K562 (cell line): ENCODE measurements around the gene SFT2D2. TPM values are rescaled to one million over a fixed set of nuclear protein-coding genes. Genes with fewer than 3 reads are reported as not detected.

Experiments
- ATF1 ChIP-seq, 2 experiments: fragments of 450-650 bp in 1 of 2; IDR thresholded peaks; 2 replicates each; pipeline ENCODE4 v1.6.1; 2016; ENCODE audit warnings: missing compliant biosample characterization in 1 of 2, missing genetic modification characterization in 1 of 2
- CTBP1 ChIP-seq: fragments of 450-650 bp; IDR thresholded peaks from 2 replicates; pipeline ENCODE4 v1.6.1; 2016; ENCODE audit warnings: borderline replicate concordance
- DMBX1 ChIP-seq: fragments of 250-450 bp; sonication (Bioruptor Pico); IDR thresholded peaks from 2 replicates; pipeline ENCODE4 v1.8.0; 2022; ENCODE audit warnings: inconsistent platforms, mild to moderate bottlenecking, moderate library complexity, borderline replicate concordance
- EP300 ChIP-seq: IDR thresholded peaks from 2 replicates; pipeline ENCODE4 v1.6.1; 2012; ENCODE audit warnings: low read length, improper control_type of control experiment
- GABPA ChIP-seq: fragments of 200-800 bp; sonication (Bioruptor generic); conservative IDR thresholded peaks from 2 replicates; pipeline ENCODE4 v1.6.1; 2016; ENCODE audit warnings: low read depth, missing genetic modification characterization, missing compliant biosample characterization
- KDM4B ChIP-seq, 2 experiments: fragments of 450-650 bp in 1 of 2; sonication (generic) in 1 of 2; IDR thresholded peaks; 2 replicates each; pipeline ENCODE4 v1.6.1; 2016 to 2017; ENCODE audit warnings: borderline replicate concordance in 2 of 2, antibody characterized with exemption in 1 of 2, low read depth in 1 of 2, mild to moderate bottlenecking in 1 of 2
- L3MBTL2 ChIP-seq: fragments of 450-650 bp; IDR thresholded peaks from 2 replicates; pipeline ENCODE4 v1.6.1; 2016; ENCODE audit warnings: mild to moderate bottlenecking, moderate library complexity
- RREB1 ChIP-seq: fragments of 250-450 bp; sonication (Bioruptor Pico); IDR thresholded peaks from 2 replicates; pipeline ENCODE4 v1.4.0; 2020
- SMAD4 ChIP-seq: fragments of 250-450 bp; sonication (Bioruptor Pico); conservative IDR thresholded peaks from 2 replicates; pipeline ENCODE4 v1.8.0; 2021; ENCODE audit warnings: inconsistent platforms, mild to moderate bottlenecking, moderate library complexity
- SRSF7 ChIP-seq: fragments of 200-400 bp; formaldehyde crosslinking; optimal IDR thresholded peaks from 2 replicates; pipeline ENCODE3; 2017; ENCODE audit warnings: mild to moderate bottlenecking, low read depth, low read length
- VEZF1 ChIP-seq: fragments of 200-800 bp; sonication (Bioruptor generic); IDR thresholded peaks from 2 replicates; pipeline ENCODE4 v1.6.1; 2017; ENCODE audit warnings: missing genetic modification characterization, missing compliant biosample characterization
- ZNF280B ChIP-seq: fragments of 250-450 bp; sonication (Bioruptor Pico); IDR thresholded peaks from 2 replicates; pipeline ENCODE4 v1.5.1; 2021; ENCODE audit warnings: mild to moderate bottlenecking
- ZNF561 ChIP-seq: fragments of 450-650 bp; formaldehyde crosslinking; conservative IDR thresholded peaks from 2 replicates; pipeline ENCODE4 v1.4.0; 2020; ENCODE audit warnings: mild to moderate bottlenecking, moderate library complexity
- ZNF584 ChIP-seq: fragments of 200-800 bp; sonication (Bioruptor generic); IDR thresholded peaks from 2 replicates; pipeline ENCODE4 v1.6.1; 2016; ENCODE audit warnings: low read depth, mild to moderate bottlenecking, missing genetic modification characterization, missing compliant biosample characterization
- ZNF589 ChIP-seq: fragments of 200-800 bp; sonication (Bioruptor generic); IDR thresholded peaks from 2 replicates; pipeline ENCODE4 v1.6.1; 2016; ENCODE audit warnings: low read depth, missing genetic modification characterization, missing compliant biosample characterization
- ZNF77 ChIP-seq: fragments of 250-450 bp; sonication (Bioruptor Pico); IDR thresholded peaks from 2 replicates; pipeline ENCODE4 v1.5.0; 2020
- polyA plus RNA-seq, 8 experiments: library from polyadenylated mRNA; depleted of rRNA in 4 of 8; stranded (reverse) in 5 of 8; unstranded in 3 of 8; fragments of >200 nt; fragmentation: Nextera tagmentation in 2 of 8; fragmentation: Illumina TruSeq in 1 of 8; extraction: Ambion mirVana in 2 of 8; extraction: Trizol in 1 of 8; gene quantifications; 2 replicates each; pipeline versions ENCODE4 v1.2.1 to v1.2.3, GENCODE V29; 2011 to 2014; ENCODE audit warnings: inconsistent platforms in 1 of 8, missing spikeins in 1 of 8
- total RNA-seq, 7 experiments: library from RNA; depleted of rRNA in 6 of 7; stranded (reverse); fragments of >200 nt in 6 of 7; fragmentation: Illumina TruSeq in 2 of 7; extraction: Trizol in 2 of 7; gene quantifications; 2 replicates each; pipeline versions ENCODE4 v1.2.1 to v1.2.3, GENCODE V29; 2011 to 2021; ENCODE audit warnings: low replicate concordance in 1 of 7
- TF ChIP-seq, protein P1 (sequence below): fragments of 450-650 bp; formaldehyde crosslinking; IDR thresholded peaks from 2 replicates; pipeline ENCODE4 v1.4.0; 2022; ENCODE audit warnings: mild to moderate bottlenecking, moderate library complexity

SFT2D2 gene
- total and polyA plus RNA-seq, 9 of the 15 experiments (the other 6 are each of a cell fraction or from before 2014, with no cell fraction given) = 3.4 to 50.1 (median 21.6) TPM

- TF ChIP-seq KDM4B (IDR thresholded peaks at IDR 0.05; ENCODE audit: borderline replicate concordance in 2 of 2, low read depth in 1 of 2) (no peak), RREB1 (CRISPR knock-in tag) (peak; percentile 56), ZNF584 (CRISPR knock-in tag) (peak; percentile 92), ZNF561 (CRISPR knock-in tag) (no peak), ZNF77 (CRISPR knock-in tag) (no peak), L3MBTL2 (0 out of 2 replicates have a peak, but pooled peaks have one; percentile 19), DMBX1 (CRISPR knock-in tag) (peak; percentile 78; the same call in 1 of the 2 replicates), GABPA (tag) (peak; percentile 48; the same call in 1 of the 2 replicates), SMAD4 (peak; percentile 72), SRSF7 (no peak), ZNF280B (no peak), CTBP1 (peak; percentile 71), ZNF589 (CRISPR knock-in tag) (peak; percentile 91), VEZF1 (CRISPR knock-in tag) (no peak), ATF1 (CRISPR knock-in tag; IDR thresholded peaks at IDR 0.05) (no peak), ATF1 (tag; IDR thresholded peaks at IDR 0.05) (0 out of 2 replicates have a peak, but pooled peaks have one; percentile 9), EP300 (peak; percentile 33; the same call in 1 of the 2 replicates)
- TF ChIP-seq, protein P1, sequence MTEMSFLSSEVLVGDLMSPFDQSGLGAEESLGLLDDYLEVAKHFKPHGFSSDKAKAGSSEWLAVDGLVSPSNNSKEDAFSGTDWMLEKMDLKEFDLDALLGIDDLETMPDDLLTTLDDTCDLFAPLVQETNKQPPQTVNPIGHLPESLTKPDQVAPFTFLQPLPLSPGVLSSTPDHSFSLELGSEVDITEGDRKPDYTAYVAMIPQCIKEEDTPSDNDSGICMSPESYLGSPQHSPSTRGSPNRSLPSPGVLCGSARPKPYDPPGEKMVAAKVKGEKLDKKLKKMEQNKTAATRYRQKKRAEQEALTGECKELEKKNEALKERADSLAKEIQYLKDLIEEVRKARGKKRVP = peak; percentile 86
These were observed 17.9 kb downstream of the SFT2D2 start (continued) for GRCh38 chr1:168243636-168244212.
